CD14-positive monocyte (primary cell): ENCODE results near the gene RFLNA. TPM values are rescaled to one million over a fixed set of nuclear protein-coding genes. Genes with fewer than 3 reads are reported as not detected.

Experiments used
- DNase-seq, 3 donors: peaks; one replicate each; pipeline ENCODE4 v3.0.0-alpha.2; 2011 to 2022
- H2AFZ ChIP-seq: 2 replicates; pipeline ENCODE4 v1.6.0; 2012; ENCODE audit warnings: mild to moderate bottlenecking, low read depth, low read length, inconsistent platforms; ENCODE audit not compliant: insufficient read depth, poor library complexity, severe bottlenecking
- H3K27ac ChIP-seq, 2 donors: 1 replicate in 1 of 2; 2 replicates in 1 of 2; pipeline ENCODE4 v1.5.1; 2012 to 2013; ENCODE audit warnings: low read length in 2 of 2, control low read depth in 1 of 2, inconsistent platforms in 1 of 2, low read depth in 1 of 2, mild to moderate bottlenecking in 1 of 2
- H3K27me3 ChIP-seq, 2 donors: one replicate each; pipeline versions ENCODE4 v1.6.0 to v1.6.1; 2011 to 2013; ENCODE audit warnings: low read length in 2 of 2; ENCODE audit not compliant: control insufficient read depth in 2 of 2, insufficient read depth in 2 of 2
- H3K36me3 ChIP-seq, 2 donors: replicated peaks in 1 of 2; 1 replicate in 1 of 2; 2 replicates in 1 of 2; pipeline versions ENCODE4 v1.5.1 to v1.6.1; 2012 to 2013; ENCODE audit warnings: low read length in 2 of 2, control low read depth in 1 of 2, inconsistent platforms in 1 of 2, mild to moderate bottlenecking in 1 of 2; ENCODE audit not compliant: insufficient read depth in 2 of 2, control insufficient read depth in 1 of 2
- H3K4me1 ChIP-seq, 2 donors: 1 replicate in 1 of 2; 2 replicates in 1 of 2; pipeline versions ENCODE4 v1.5.1 to v1.6.1; 2012 to 2013; ENCODE audit warnings: low read length in 2 of 2, control low read depth in 1 of 2, inconsistent platforms in 1 of 2, mild to moderate bottlenecking in 1 of 2, moderate library complexity in 1 of 2; ENCODE audit not compliant: insufficient read depth in 2 of 2, control insufficient read depth in 1 of 2
- H3K4me2 ChIP-seq: replicated peaks from 2 replicates; pipeline ENCODE3; 2012; ENCODE audit warnings: low read length, moderate library complexity, mild to moderate bottlenecking; ENCODE audit not compliant: poor library complexity, severe bottlenecking; ENCODE audit errors: extremely low read depth
- H3K4me3 ChIP-seq, 3 experiments: fragments of 200-600 bp in 1 of 3; sonication (generic) in 1 of 3; replicated peaks in 1 of 3; 1 replicate in 2 of 3; 2 replicates in 1 of 3; pipeline ENCODE4 v1.5.1; 2011 to 2013; ENCODE audit warnings: low read length in 3 of 3, mild to moderate bottlenecking in 3 of 3, control low read depth in 2 of 3, low read depth in 2 of 3, inconsistent platforms in 1 of 3, moderate library complexity in 1 of 3
- H3K79me2 ChIP-seq: 2 replicates; pipeline ENCODE4 v1.6.0; 2012; ENCODE audit warnings: mild to moderate bottlenecking, control low read depth, inconsistent platforms, low read length, moderate library complexity; ENCODE audit not compliant: insufficient read depth
- H3K9ac ChIP-seq: 2 replicates; pipeline ENCODE4 v1.6.0; 2017; ENCODE audit warnings: low read length, mild to moderate bottlenecking; ENCODE audit not compliant: insufficient read depth, poor library complexity, severe bottlenecking
- H3K9me3 ChIP-seq, 2 donors: replicated peaks in 1 of 2; 1 replicate in 1 of 2; 2 replicates in 1 of 2; pipeline versions ENCODE4 v1.5.1 to v1.6.1; 2012 to 2013; ENCODE audit warnings: low read length in 2 of 2, control low read depth in 1 of 2; ENCODE audit not compliant: control insufficient read depth in 1 of 2, insufficient read depth in 1 of 2
- H4K20me1 ChIP-seq: 2 replicates; pipeline ENCODE4 v1.6.0; 2012; ENCODE audit warnings: mild to moderate bottlenecking, low read length, control low read depth, moderate library complexity; ENCODE audit not compliant: insufficient read depth
- H3K27ac Mint-ChIP-seq, 7 donors: one replicate each; pipeline ENCODE4 v1.8.0; 2020; ENCODE audit warnings: mild to moderate bottlenecking in 7 of 7, mixed read lengths in 7 of 7, moderate library complexity in 6 of 7, inconsistent platforms in 2 of 7
- H3K27me3 Mint-ChIP-seq, 3 donors: one replicate each; pipeline ENCODE4 v1.8.0; 2021 to 2022; ENCODE audit warnings: low read depth in 3 of 3, mild to moderate bottlenecking in 3 of 3, mixed read lengths in 3 of 3, moderate library complexity in 3 of 3, inconsistent platforms in 1 of 3
- H3K36me3 Mint-ChIP-seq, 2 donors: one replicate each; pipeline ENCODE4 v1.8.0; 2020; ENCODE audit warnings: mixed read lengths in 2 of 2, inconsistent platforms in 1 of 2, mild to moderate bottlenecking in 1 of 2
- H3K4me1 Mint-ChIP-seq: one replicate; pipeline ENCODE4 v1.8.0; 2020; ENCODE audit warnings: mild to moderate bottlenecking, mixed read lengths
- H3K4me3 Mint-ChIP-seq, 2 donors: one replicate each; pipeline ENCODE4 v1.8.0; 2020; ENCODE audit warnings: mild to moderate bottlenecking in 2 of 2, mixed read lengths in 2 of 2, moderate library complexity in 1 of 2
- H3K9me3 Mint-ChIP-seq, 7 donors: one replicate each; pipeline ENCODE4 v1.8.0; 2020 to 2022; ENCODE audit warnings: mixed read lengths in 7 of 7, mild to moderate bottlenecking in 6 of 7, moderate library complexity in 6 of 7, inconsistent platforms in 2 of 7
- CTCF ChIP-seq: fragments of 200-600 bp; IDR thresholded peaks from one replicate; pipeline ENCODE4 v1.8.0; 2022; ENCODE audit warnings: antibody characterized with exemption, mild to moderate bottlenecking
- WGBS: methylation state at CpG from one replicate; pipeline ENCODE4 v1.1.5; 2013; ENCODE audit warnings: missing lambda C conversion rate; ENCODE audit not compliant: insufficient coverage; 5-methylcytosine and 5-hydroxymethylcytosine counted together
- intact Hi-C, 2 donors: fragments of 100-400 bp; cut with micrococcal nuclease; formaldehyde crosslinking; loops; one replicate each; pipeline versions ENCODE4 v1.15.0 to v1.15.1; 2023
- polyA plus RNA-seq, 3 donors: library from polyadenylated mRNA; depleted of rRNA in 1 of 3; unstranded in 2 of 3; stranded (reverse) in 1 of 3; fragments of 300-500 nt in 2 of 3; fragments of >200 nt in 1 of 3; fragmentation: Illumina TruSeq in 2 of 3; gene quantifications; 1 replicate in 2 of 3; 2 replicates in 1 of 3; pipeline ENCODE4 v1.2.3, GENCODE V29; 2012 to 2021

RFLNA gene
- polyA plus RNA-seq, 3 donors, result not detected

DNA sequence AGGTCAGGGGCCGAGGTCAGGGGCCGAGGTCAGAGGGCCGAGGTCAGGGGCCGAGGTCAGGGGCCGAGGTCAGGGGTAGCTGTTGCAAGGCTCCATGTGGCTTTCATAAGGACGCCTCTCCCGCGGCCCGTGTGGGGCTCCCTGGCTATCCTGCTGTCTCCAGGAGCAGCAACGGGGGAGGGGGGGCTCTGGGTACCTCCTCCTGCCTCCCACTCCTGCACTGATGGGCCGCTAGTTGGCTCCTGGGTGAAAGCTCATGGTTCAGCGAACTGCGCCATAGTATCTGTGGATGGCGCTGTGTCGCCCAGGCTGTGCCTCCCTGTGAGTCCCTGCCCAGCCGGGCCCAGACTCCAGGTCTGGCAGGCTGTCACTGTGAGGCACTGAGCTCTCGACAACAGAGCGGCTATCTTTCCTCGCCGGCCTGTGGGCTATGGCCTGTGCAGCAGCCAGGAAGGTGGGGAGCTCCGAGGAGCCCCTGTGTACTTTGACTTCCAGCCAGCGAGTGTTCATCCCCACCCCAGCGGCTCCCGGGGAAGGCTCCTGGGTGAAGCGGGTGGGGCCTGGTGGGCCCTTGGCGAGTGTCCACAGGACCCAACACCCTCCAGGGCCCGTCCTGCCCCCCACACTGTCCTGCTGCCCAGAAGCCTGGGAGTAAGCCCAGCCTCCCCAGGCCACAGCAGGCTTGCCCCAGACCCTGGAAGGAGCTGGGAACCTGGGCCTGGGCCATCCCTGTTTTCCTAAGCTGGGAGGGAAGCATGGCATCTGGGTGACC lies 8.1 kb downstream of the RFLNA start:
- H3K27me3 ChIP-seq, result peaks cover 0 to 5% of the 10 kb centered on the region in 2 donors
- 93% methylated on average over 27 of the region's 27 CpGs for WGBS
- no peaks in the 10 kb centered on the region for H3K4me1 Mint-ChIP-seq

More for the DNA sequence above, 8.1 kb downstream of the RFLNA start:
- Histone ChIP-seq H3K9me3 (no peaks in the 10 kb centered on the region), H3K27ac (no peak overlapping the region), H4K20me1 (no peaks in the 10 kb centered on the region), H3K36me3 (no peaks in the 10 kb centered on the region), H3K4me1 (no peaks in the 10 kb centered on the region), H3K79me2 (no peaks in the 10 kb centered on the region), H2AFZ (no peak overlapping the region), H3K4me3 (no peak overlapping the region), H3K4me2 (no peak overlapping the region), H3K9ac (no peak overlapping the region)
- TF ChIP-seq CTCF, result no peak
- Mint-ChIP-seq H3K4me3 (no peak overlapping the region), H3K27ac (no peak overlapping the region), H3K36me3 (no peaks in the 10 kb centered on the region), H3K9me3 (no peaks in the 10 kb centered on the region), H3K27me3 (peaks cover 0 to 7% (median 6%) of the 10 kb centered on the region in 3 donors)
- intact Hi-C loops, result no loop called here
- DNase-seq, result no peak
